Measurements from ENCODE around the gene GRIK3.

Gene GRIK3

GRCh38 chr1:36851595-36851994, 182.7 kb downstream of the GRIK3 start:
- DNase-seq (ENCODE audit: low spot score): no peak

GRCh38 chr1:36851087-36851486, 183.2 kb downstream of the GRIK3 start:
- no peak for DNase-seq (ENCODE audit: low spot score)

GRCh38 chr1:36849956-36850355, 184.4 kb downstream of the GRIK3 start:
- DNase-seq (ENCODE audit: low spot score): no peak

GRCh38 chr1:36847761-36848160, 186.6 kb downstream of the GRIK3 start:
- no peak for DNase-seq (ENCODE audit: low spot score)

GRCh38 chr1:36847186-36847585, 187.1 kb downstream of the GRIK3 start:
- no peak for DNase-seq (ENCODE audit: low spot score)

GRCh38 chr1:36846357-36846756, 188.0 kb downstream of the GRIK3 start:
- no peak for DNase-seq (ENCODE audit: low spot score)

GRCh38 chr1:36845802-36846201, 188.5 kb downstream of the GRIK3 start:
- DNase-seq (ENCODE audit: low spot score): no peak

- DNase-seq (ENCODE audit: low spot score): no peak
Measured at GRCh38 chr1:36844917-36845316, 189.4 kb downstream of the GRIK3 start.

GRCh38 chr1:36843906-36844610, 190.3 kb downstream of the GRIK3 start:
- no peak for DNase-seq (ENCODE audit: low spot score)

- DNase-seq (ENCODE audit: low spot score): no peak
Measured at GRCh38 chr1:36843027-36843426, 191.3 kb downstream of the GRIK3 start.

- DNase-seq (ENCODE audit: low spot score): no peak
Measured at GRCh38 chr1:36842448-36842847, 191.9 kb downstream of the GRIK3 start.

GRCh38 chr1:36839485-36839884, 194.8 kb downstream of the GRIK3 start:
- DNase-seq (ENCODE audit: low spot score): no peak

GRCh38 chr1:36838888-36839287, 195.4 kb downstream of the GRIK3 start:
- DNase-seq (ENCODE audit: low spot score): no peak

- no peak for DNase-seq (ENCODE audit: low spot score)
Measured at GRCh38 chr1:36836916-36837315, 197.4 kb downstream of the GRIK3 start.

- DNase-seq (ENCODE audit: low spot score): no peak
Measured at GRCh38 chr1:36836196-36836883, 198.0 kb downstream of the GRIK3 start.

GRCh38 chr1:36835696-36836095, 198.6 kb downstream of the GRIK3 start:
- DNase-seq (ENCODE audit: low spot score): no peak

GRCh38 chr1:36835017-36835695, 199.2 kb downstream of the GRIK3 start:
- no peak for DNase-seq (ENCODE audit: low spot score)

GRCh38 chr1:36834586-36834985, 199.7 kb downstream of the GRIK3 start:
- no peak for DNase-seq (ENCODE audit: low spot score)

GRCh38 chr1:36831186-36831810, 203.0 kb downstream of the GRIK3 start:
- DNase-seq (ENCODE audit: low spot score): no peak

GRCh38 chr1:36829961-36830360, 204.4 kb downstream of the GRIK3 start:
- DNase-seq (ENCODE audit: low spot score): no peak

GRCh38 chr1:36829066-36829465, 205.2 kb downstream of the GRIK3 start:
- no peak for DNase-seq (ENCODE audit: low spot score)

- no peak for DNase-seq (ENCODE audit: low spot score)
Measured at GRCh38 chr1:36825226-36825625, 209.1 kb downstream of the GRIK3 start.

- DNase-seq (ENCODE audit: low spot score): no peak
Measured at GRCh38 chr1:36824390-36824861, 209.9 kb downstream of the GRIK3 start.

Data from AG20443 (cell line).